Jurkat, Clone E6-1 (cell line): Measurements from ENCODE around the gene DAZAP1.

ENCODE experiments used
- DNase-seq: peaks from one replicate; pipeline ENCODE4 v3.0.0-alpha.2; 2011; ENCODE audit warnings: low read depth, low spot score
- H3K4me3 ChIP-seq: 2 replicates; pipeline ENCODE4 v1.5.1; 2011; ENCODE audit warnings: mild to moderate bottlenecking, low read length, control low read depth, moderate library complexity

The DAZAP1 gene

GRCh38 chr19:1478934-1479707 lies 71.7 kb downstream of the DAZAP1 start, which contains the start of gene C19orf25:
TSS of gene C19orf25 (minus strand) at chr19:1479215. CDS start at chr19:1478903, 312 bp downstream.
- peak within 1 kb of the TSS; percentile 88 for H3K4me3 ChIP-seq
- peak; percentile 88 for DNase-seq

DNA sequence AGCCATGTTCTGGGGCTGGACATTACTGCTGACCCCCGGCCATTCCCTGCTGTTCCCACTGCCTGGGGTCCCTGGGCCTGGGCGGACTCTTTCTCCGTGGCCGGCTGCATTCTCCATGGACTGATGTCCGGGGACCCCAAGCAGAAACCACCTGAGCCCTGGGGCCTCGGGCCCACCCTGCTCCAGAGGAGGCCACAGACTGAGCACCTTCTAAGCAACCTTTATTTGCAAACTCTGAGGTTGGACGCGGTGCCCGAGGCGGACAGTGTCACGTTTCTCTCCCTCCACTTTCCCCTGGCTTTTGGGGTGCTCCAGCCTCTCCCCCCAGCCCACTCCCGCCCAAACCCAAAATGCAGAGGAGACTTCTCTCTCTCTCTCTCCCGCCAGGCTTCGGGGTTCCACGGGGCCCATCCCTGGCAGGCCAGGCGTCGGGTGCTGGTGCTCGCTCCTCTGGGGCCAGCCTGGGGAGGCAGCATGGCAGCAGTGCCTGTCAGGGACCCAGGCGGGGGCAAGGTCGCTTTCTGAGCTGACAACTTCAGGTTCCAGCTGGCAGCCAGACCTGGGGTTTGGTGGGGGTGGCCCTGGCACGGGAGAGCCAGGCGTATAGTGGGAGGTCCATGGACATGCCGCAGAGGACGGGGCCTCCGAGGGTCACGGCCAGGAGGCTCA lies 74.0 kb downstream of the DAZAP1 start:
- no peak overlapping the region for H3K4me3 ChIP-seq
- DNase-seq, result no peak

DNA sequence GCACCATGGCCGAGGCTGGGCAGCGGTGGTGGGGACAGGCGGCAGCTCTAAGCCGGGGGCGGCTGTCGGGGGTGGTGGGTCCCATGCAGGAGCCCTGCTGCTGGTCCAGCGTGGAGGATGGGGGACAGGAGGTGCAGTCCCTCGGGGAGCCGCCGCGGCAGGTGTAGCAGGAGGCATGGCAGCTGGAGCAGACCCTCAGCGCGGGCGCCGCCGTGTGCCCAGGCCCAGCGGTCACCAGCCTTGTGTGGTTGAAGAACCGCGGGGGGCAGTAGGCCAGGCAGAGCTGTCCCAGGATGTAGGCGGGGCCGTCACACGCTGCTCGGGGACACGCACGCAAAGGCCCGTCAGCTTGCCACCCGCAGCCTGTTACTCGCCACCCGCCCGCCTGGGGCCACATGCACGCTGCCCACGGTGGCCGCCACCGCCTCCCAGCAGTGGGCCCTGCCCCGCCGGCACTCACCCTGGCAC lies 74.5 kb downstream of the DAZAP1 start:
- no peak overlapping the region for H3K4me3 ChIP-seq
- no peak for DNase-seq

DNA sequence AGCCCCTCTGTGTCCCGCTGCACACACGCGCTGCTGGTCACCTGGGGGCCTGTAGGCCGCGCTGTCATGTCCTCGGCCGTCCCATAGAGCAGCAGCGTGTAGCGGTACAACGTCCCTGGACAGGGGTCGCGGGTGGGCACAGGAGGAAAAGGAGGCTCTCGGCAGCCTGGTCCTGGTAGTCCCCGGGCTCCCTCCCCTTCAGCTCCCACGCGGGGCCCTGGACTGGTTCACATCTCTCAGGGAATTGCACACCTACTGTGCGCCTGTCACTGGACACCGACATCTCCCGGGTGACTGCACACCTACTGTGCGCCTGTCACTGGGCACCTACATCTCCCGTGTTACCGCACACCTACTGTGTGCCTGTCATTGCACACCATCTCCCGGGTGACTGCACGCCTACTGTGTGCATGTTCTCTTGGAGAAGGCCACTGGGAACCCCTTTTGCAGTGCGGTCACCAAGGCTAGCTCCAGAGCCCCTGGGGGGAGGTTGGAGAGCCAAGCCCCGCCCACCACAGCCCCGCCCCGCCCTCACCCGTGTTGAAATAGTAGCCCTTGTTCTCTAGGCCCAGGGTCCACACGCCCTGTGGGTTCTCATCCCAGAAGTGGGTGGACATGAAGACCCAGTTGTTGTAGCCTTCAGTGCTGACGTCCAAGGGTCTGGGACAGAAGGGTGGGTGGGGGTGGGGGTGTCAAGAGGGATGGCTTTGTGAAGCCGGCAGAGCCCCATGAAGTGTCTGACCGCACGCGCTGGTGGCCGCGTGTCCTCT lies 75.2 kb downstream of the DAZAP1 start:
- H3K4me3 ChIP-seq, result no peak overlapping the region
- no peak for DNase-seq

GRCh38 chr19:1483131-1483978 lies 76.0 kb downstream of the DAZAP1 start:
- no peak for DNase-seq
- H3K4me3 ChIP-seq, result no peak overlapping the region

DNA sequence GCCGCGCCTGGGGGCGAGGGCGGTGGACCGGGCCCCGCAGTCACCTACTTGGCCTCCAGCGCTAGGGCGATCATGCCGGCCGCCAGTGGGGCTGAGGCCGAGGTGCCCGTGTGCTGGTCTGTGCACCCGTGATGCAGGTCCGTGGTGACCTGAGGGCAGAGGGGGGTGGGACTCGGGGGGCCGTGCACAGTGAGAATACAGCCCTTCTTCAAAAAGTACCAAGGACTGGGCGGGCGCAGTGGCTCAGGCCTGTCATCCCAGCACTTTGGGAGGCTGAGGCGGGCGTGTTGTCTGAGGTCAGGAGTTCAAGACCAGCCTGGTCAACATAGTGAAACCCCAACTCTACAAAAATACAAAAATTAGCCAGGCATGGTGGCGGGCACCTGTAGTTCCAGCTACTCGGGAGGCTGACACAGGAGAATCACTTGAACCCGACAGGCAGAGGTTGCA lies 76.6 kb downstream of the DAZAP1 start:
- DNase-seq, result no peak
- H3K4me3 ChIP-seq, result no peak overlapping the region
